GM12878 (cell line): Measurements from ENCODE around the gene MORC3. TPM values are rescaled to one million over a fixed set of nuclear protein-coding genes. Genes with fewer than 3 reads are reported as not detected.
A peak's percentile ranks its signal among the peaks of the same experiment; 100 is the strongest.

Experiments used
- CREB1 ChIP-seq: IDR thresholded peaks from 2 replicates; pipeline ENCODE4 v1.6.1; 2012; ENCODE audit warnings: low read depth, mild to moderate bottlenecking, inconsistent platforms
- POLR2AphosphoS5 ChIP-seq: IDR thresholded peaks from 2 replicates; pipeline ENCODE4 v1.6.1; 2011; ENCODE audit warnings: mild to moderate bottlenecking, low read length, inconsistent platforms
- SREBF2 ChIP-seq: IDR thresholded peaks from 2 replicates; pipeline ENCODE4 v1.6.1; 2012; ENCODE audit warnings: mild to moderate bottlenecking, low read length
- polyA plus RNA-seq, 11 experiments: library from polyadenylated mRNA; depleted of rRNA in 4 of 11; unstranded in 6 of 11; stranded (reverse) in 5 of 11; fragments of >200 nt; fragmentation: Nextera tagmentation in 4 of 11; fragmentation: Illumina TruSeq in 1 of 11; extraction: Ambion mirVana in 4 of 11; extraction: Trizol in 1 of 11; gene quantifications; 1 replicate in 1 of 11; 2 replicates in 10 of 11; pipeline versions ENCODE4 v1.2.1 to v1.2.3, GENCODE V29; 2011 to 2016; ENCODE audit warnings: inconsistent platforms in 2 of 11, missing spikeins in 2 of 11, low read depth in 1 of 11
- total RNA-seq, 4 experiments: library from RNA; depleted of rRNA in 3 of 4; stranded (reverse); fragments of >200 nt in 3 of 4; fragmentation: Illumina TruSeq in 1 of 4; extraction: Trizol in 1 of 4; gene quantifications; 2 replicates each; pipeline versions ENCODE4 v1.2.1 to v1.2.3, GENCODE V29; 2013 to 2021
- TF ChIP-seq, protein P1 (sequence below): fragments of 450-650 bp; IDR thresholded peaks from 2 replicates; pipeline ENCODE4 v1.6.1; 2017; ENCODE audit warnings: mild to moderate bottlenecking, moderate library complexity

MORC3 gene
- total and polyA plus RNA-seq, 10 of the 15 experiments (the other 5 are each of a cell fraction or from before 2014, with no cell fraction given): 5.5 to 29.9 (median 16.3) TPM

DNA sequence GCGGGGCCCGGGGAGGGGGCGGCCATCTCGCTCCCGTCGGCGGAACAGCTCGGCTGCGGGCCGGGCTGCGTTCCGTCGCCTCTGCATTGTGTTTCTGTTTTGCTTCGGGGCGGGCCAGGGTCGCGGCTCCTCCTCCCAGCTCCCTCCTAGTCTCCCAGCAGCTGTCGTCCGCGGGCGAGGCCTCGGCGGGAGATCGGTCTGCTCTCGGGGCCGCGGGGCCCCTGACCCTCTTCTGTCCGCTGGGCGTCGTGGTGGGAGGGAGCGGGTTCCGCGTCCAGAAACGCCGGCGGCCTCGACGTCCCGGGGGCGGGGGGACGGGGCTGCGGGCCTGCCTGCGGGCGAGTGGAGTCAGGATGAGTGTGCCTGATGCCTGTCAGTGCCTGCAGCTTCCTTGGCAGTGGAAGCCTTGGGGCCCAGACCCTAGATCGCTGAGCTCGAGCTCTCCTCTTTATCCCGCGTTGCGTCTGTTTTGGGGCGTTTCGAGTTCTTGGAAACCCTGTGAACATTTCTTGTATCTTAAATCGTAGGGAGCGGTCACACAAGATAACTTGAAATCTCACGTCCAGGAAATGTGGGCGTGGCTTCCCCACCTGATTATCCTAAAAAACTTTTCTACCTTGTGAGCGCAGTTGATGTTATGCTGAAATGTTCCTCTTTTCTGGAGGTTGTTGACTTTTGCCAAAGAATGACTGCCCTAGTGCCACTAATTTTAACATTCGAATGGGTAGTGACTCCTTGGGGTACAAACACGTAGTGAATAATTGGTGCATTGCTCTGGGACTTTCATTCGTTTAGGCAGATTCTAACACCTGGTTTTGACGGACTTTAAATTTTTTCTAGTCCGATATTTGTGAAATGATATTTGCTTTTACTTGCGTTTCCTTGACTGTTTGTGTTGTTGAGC, 676 bp downstream of the MORC3 start (continued):
- TF ChIP-seq POLR2AphosphoS5 (no peak; the same call in none of the 2 replicates), CREB1 (0 out of 2 replicates have a peak, but pooled peaks have one; percentile 13), SREBF2 (no peak)
- TF ChIP-seq, protein P1, sequence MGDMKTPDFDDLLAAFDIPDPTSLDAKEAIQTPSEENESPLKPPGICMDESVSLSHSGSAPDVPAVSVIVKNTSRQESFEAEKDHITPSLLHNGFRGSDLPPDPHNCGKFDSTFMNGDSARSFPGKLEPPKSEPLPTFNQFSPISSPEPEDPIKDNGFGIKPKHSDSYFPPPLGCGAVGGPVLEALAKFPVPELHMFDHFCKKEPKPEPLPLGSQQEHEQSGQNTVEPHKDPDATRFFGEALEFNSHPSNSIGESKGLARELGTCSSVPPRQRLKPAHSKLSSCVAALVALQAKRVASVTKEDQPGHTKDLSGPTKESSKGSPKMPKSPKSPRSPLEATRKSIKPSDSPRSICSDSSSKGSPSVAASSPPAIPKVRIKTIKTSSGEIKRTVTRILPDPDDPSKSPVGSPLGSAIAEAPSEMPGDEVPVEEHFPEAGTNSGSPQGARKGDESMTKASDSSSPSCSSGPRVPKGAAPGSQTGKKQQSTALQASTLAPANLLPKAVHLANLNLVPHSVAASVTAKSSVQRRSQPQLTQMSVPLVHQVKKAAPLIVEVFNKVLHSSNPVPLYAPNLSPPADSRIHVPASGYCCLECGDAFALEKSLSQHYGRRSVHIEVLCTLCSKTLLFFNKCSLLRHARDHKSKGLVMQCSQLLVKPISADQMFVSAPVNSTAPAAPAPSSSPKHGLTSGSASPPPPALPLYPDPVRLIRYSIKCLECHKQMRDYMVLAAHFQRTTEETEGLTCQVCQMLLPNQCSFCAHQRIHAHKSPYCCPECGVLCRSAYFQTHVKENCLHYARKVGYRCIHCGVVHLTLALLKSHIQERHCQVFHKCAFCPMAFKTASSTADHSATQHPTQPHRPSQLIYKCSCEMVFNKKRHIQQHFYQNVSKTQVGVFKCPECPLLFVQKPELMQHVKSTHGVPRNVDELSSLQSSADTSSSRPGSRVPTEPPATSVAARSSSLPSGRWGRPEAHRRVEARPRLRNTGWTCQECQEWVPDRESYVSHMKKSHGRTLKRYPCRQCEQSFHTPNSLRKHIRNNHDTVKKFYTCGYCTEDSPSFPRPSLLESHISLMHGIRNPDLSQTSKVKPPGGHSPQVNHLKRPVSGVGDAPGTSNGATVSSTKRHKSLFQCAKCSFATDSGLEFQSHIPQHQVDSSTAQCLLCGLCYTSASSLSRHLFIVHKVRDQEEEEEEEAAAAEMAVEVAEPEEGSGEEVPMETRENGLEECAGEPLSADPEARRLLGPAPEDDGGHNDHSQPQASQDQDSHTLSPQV: no peak
